Keratinocyte (primary cell): ENCODE data around the gene SCYL3.

Experiments
- CTCF ChIP-seq, 3 experiments: IDR thresholded peaks in 1 of 3; conservative IDR thresholded peaks in 1 of 3; optimal IDR thresholded peaks in 1 of 3; 2 replicates in 2 of 3; 3 replicates in 1 of 3; pipeline versions ENCODE3 to v1.5.1; 2011; ENCODE audit warnings: low read length in 3 of 3, mild to moderate bottlenecking in 3 of 3, moderate library complexity in 2 of 3, control low read depth in 1 of 3, inconsistent platforms in 1 of 3; ENCODE audit not compliant: insufficient read depth in 2 of 3; ENCODE audit errors: extremely low read depth in 1 of 3
- EZH2 ChIP-seq: IDR thresholded peaks from one replicate; pipeline ENCODE4 v1.6.1; 2012; ENCODE audit warnings: inconsistent platforms, mild to moderate bottlenecking, low read length, moderate library complexity

- TF ChIP-seq CTCF (optimal IDR thresholded peaks at IDR 0.05 in 1 of 3, IDR thresholded peaks at IDR 0.05 in 1 of 3, conservative IDR thresholded peaks at IDR 0.05 in 1 of 3; ENCODE audit: extremely low read depth in 1 of 3, insufficient read depth in 2 of 3, low read length in 3 of 3) (no peak), EZH2 (no peak)
Measured at GRCh38 chr1:169885207-169885606, 8.5 kb downstream of the SCYL3 start.
